ENCODE data around the gene RAB11FIP4.
"Not testable (repeated sequence)": the region's sequence is repeated elsewhere in the genome, so short reads cannot be mapped to it uniquely, and the experiment has no call there.

Gene RAB11FIP4

DNA sequence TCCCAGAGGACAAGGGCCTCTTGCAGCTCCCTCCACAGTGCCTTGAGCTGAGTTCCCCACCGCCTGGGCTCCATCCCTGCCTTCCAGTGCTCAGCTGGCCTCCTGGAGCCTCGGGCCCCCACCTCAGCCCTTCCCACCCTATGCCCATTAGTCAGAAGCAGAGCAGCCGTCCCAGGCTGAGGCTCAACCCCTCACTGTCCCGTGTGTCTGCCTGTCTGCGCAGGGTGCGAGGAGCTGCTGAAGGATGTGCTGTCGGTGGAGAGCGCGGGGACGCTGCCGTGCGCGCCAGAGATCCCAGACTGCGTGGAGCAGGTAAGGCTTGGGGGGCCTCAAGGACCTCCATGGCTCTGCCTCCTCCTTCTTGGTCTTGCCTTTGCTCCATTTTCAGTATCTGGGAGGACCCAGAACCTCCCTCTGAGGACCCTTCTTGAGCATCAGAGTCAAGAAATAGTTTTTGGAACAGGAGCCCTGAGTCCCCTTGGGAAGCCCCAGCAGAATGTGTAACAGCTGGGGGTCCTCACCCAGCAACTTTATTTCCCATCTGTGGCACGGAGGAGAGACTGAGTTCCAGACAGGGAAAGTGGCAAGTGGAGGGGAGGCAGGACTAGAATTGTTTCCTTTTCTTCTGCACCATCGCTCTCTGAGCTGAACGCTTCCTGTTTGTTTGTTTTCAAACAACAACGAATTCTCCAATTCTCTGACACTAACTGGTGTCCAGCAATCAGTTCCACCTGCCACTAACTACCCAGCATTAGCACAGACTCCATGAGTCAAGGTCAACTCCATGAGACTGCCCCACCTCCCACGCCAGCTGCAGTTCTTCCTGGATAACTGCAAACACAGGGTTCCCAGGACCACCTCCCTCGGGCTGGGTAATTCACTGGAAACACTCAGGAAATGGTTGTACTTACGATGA, 42.6 kb downstream of the RAB11FIP4 start:
- DNase-seq, result no peak

GRCh38 chr17:31434727-31435050, 43.2 kb downstream of the RAB11FIP4 start:
- DNase-seq, result no peak

DNA sequence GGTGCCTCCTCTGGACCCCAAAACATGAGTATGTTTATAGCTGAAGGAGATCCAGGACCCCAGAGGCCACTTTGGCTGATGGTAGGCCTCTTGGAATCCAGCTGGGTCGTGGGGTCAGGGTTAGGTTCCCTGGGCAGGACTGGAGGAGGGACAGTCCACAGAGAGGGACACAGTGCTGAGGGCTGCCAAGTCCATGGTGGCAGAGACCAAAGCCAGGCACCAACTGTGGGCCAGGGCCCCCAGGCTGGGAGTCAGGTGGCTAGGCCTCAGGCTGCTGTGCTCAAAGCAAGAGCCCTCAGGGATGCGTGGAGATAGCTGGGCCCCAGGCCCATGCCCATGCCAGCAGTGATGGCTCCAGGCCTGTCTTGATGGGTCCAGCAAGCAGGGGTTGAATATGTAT, 44.1 kb downstream of the RAB11FIP4 start:
- no peak for DNase-seq

DNA sequence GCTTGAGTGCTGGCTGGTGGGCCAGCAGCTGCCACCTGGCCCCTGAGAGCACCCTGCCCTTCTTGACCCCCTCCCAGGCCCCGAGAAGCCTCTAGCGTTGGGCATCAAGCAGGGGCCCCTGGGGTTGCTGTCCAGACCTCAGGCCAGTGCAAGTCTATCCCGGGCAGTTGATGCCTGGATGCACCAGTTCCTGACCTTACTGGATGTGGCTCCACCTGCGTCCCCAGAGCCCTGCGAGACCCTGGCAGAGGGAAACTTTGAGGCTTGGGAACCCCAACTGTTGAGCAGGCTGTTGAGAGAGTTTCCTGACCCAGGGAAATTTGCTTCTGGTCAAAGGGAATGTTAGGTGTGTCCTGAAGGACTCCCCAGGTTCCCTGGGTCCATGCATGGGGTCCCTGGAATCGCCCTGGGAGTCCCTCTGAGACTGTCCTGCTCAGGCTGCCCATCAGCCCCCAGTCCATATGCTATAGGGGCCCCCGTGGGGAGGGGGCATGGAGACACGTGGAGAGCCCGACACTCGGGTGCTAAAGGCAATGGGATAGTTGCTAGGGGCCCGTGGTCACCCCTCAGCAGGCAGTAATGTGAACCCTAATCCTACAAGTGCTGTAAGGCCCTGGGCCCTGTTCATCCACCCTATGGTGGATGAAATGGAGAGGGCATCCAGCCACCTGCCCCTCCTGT, 46.4 kb downstream of the RAB11FIP4 start:
- DNase-seq, result no peak

- DNase-seq, result no peak
Measured at GRCh38 chr17:31439716-31440115, 48.2 kb downstream of the RAB11FIP4 start.

DNA sequence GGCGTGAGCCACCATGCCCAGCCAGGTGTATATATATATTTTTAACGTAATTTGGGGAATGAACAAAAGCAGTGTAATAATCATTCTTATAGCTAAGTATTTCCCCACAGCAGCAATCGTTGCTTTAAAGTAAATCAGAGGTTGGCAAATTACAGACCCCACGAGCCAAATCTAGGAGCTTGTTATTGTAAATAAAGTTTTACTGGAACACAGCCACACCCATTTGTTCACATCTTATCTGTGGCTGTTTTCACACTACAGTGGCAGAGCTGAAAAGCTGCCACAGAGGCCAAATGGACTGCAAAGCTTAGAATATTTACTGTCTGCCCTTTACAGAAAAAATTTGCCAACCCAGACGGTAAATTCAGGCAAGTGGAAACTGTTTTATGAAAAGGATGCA, 50.8 kb downstream of the RAB11FIP4 start:
- DNase-seq, result no peak

DNA sequence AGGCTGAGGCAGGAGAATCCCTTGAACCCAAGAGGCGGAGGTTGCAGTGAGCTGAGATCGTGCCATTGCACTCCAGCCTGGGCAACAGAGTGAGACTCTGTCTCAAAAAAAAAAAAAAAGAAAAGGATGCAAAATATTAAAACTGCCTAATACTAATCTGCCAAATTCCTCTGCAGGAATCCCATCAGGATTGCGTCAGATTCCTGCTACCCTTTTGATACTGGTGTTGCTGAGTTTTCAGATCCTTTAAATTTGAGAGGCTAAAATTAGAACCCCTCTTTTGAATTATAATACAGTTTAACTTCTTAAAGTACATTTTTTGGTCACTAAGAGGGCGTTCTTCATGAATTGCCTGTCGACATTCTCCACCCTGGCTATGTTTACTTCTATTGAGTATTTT, 51.4 kb downstream of the RAB11FIP4 start:
- DNase-seq, result not testable (repeated sequence)

GRCh38 chr17:31443386-31443785, 51.9 kb downstream of the RAB11FIP4 start:
- no peak for DNase-seq

GRCh38 chr17:31444026-31444425, 52.6 kb downstream of the RAB11FIP4 start:
- no peak for DNase-seq

- no peak for DNase-seq
Measured at GRCh38 chr17:31446195-31446967, 54.9 kb downstream of the RAB11FIP4 start.

DNA sequence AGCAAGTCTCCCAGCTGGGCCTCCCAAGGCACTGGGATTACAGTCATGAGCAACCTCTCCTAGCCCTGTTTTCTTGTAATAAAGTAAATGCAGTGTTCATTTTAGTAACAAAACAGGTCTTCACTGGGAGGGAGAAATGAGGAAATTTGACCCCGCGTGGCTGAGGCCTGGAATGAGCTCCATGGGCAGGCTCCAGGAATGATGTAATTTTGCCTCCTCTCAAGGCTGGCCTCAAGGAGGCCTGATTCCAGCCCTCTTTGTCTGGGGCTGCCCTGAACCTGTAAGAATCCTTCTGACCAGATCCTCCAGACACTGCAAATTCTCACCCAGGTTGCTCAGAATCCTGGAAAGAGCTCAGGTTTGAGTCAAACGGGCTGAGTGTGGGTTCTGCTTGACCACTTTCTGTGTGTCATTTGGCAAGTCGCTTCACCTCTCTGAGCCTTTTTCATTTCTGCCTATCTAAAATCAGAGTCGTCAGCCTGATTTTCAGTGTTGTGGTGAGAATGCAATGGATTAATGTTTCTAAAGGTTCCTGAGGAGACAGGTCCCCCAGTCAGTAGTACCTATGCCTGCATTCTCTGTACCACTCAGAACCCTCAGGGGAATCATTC, 57.1 kb downstream of the RAB11FIP4 start:
- no peak for DNase-seq

DNA sequence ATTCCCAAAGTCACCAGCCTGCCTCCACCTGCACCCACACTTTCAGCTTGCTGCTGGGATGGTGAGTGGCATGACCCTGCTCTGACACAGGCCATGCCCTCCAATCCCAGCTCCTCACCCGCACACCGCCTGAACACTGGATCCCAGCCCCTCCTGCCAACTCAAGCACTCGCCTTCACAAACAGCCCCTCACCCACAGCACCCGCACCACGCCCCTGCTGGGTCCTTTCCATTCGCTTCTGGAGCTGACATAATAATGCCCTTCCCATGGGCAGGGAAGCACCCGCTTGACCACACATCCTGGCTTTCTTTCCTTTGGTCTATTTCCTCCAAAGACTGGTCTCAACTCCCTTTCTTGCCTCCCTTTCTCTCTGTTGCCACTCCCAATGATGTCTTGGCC, 57.6 kb downstream of the RAB11FIP4 start:
- no peak for DNase-seq

DNA sequence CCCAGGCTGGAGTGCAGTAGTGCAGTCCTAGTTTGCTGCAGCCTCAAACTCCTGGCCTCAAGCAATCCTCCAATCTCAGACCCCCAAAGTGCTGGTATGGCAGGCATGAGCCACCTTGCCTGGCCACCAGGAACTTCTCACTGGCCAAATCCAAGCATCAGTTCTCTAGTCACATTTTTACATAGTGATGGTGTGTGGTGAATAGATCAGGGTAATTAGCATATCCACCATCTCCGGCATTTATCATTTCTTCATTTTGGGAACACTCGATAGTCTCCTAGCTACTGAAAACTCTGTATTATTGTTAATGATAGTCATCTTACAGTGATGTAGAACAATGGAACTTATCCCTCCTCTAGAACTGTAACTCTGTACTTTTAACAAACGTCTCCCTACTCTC, 58.3 kb downstream of the RAB11FIP4 start:
- no peak for DNase-seq

- no peak for DNase-seq
Measured at GRCh38 chr17:31452101-31452500, 60.6 kb downstream of the RAB11FIP4 start.

- DNase-seq, result no peak
Measured at GRCh38 chr17:31452561-31453110, 61.2 kb downstream of the RAB11FIP4 start.

DNA sequence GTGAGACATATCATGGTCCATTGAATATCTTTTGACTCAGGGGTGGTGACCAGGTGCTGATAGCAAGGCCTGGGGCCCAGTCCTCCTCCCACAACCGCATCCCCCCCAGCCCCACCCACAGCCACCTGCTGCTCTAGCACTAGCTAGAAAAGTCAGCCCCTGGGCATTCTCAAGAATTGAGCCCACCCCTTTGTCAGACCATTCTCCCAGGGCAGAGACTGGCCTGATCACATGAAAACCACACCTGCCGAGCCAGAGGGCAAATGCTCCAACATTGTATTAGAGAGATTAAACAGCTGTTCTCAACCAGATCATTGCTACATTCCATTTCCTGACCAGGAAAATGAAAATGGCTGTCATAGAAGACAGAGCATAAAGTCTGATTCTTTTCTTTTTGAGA, 62.4 kb downstream of the RAB11FIP4 start:
- no peak for DNase-seq

GRCh38 chr17:31456814-31457213, 65.3 kb downstream of the RAB11FIP4 start:
- no peak for DNase-seq

- no peak for DNase-seq
Measured at GRCh38 chr17:31457391-31458234, 66.1 kb downstream of the RAB11FIP4 start.

GRCh38 chr17:31458829-31459228, 67.4 kb downstream of the RAB11FIP4 start:
- DNase-seq, result no peak

DNA sequence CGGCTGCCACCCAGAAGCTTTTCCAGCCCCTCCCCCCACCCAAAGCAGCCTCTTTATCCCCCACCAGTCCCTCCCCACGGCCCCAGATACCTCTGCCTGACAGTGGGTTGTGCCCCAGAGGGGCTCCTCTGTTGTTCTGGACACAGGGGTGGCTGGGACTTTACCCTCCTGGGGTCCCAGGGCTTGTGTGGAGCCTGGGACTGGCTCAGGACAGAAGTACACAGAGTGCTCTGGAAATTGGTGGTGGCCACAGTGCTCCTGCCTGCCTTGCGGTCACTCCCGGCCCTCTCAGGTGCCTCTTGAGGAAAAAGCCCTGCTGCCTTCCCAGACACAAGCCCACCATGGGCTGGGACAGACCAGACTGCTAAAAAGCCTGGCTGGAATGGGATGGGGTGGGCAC, 68.2 kb downstream of the RAB11FIP4 start:
- DNase-seq, result no peak

GRCh38 chr17:31460226-31460721, 68.8 kb downstream of the RAB11FIP4 start:
- no peak for DNase-seq
